IgD-negative memory B cell (primary cell): ENCODE results near the gene KDF1. TPM values are rescaled to one million over a fixed set of nuclear protein-coding genes. Genes with fewer than 3 reads are reported as not detected.

Source experiments
- H3K27ac Mint-ChIP-seq, 3 donors: one replicate each; pipeline ENCODE4 v1.8.0; 2020 to 2022; ENCODE audit warnings: mild to moderate bottlenecking in 3 of 3, mixed read lengths in 3 of 3, moderate library complexity in 1 of 3
- H3K27me3 Mint-ChIP-seq: one replicate; pipeline ENCODE4 v1.8.0; 2021; ENCODE audit warnings: mixed read lengths
- H3K36me3 Mint-ChIP-seq: one replicate; pipeline ENCODE4 v1.8.0; 2020; ENCODE audit warnings: mild to moderate bottlenecking, mixed read lengths
- H3K4me1 Mint-ChIP-seq, 3 donors: one replicate each; pipeline ENCODE4 v1.8.0; 2020 to 2022; ENCODE audit warnings: mixed read lengths in 3 of 3, mild to moderate bottlenecking in 1 of 3
- H3K4me3 Mint-ChIP-seq, 4 donors: one replicate each; pipeline ENCODE4 v1.8.0; 2020 to 2022; ENCODE audit warnings: mild to moderate bottlenecking in 4 of 4, mixed read lengths in 4 of 4, moderate library complexity in 3 of 4
- H3K9me3 Mint-ChIP-seq, 3 donors: one replicate each; pipeline ENCODE4 v1.8.0; 2020 to 2021; ENCODE audit warnings: mixed read lengths in 3 of 3, mild to moderate bottlenecking in 1 of 3
- polyA plus RNA-seq: library from polyadenylated mRNA; unstranded; fragments of 300-500 nt; fragmentation: Illumina TruSeq; gene quantifications from one replicate; pipeline ENCODE4 v1.2.3, GENCODE V29; 2021

The KDF1 gene
- polyA plus RNA-seq, 1 donor from 2014 or later: 2.9 TPM

DNA sequence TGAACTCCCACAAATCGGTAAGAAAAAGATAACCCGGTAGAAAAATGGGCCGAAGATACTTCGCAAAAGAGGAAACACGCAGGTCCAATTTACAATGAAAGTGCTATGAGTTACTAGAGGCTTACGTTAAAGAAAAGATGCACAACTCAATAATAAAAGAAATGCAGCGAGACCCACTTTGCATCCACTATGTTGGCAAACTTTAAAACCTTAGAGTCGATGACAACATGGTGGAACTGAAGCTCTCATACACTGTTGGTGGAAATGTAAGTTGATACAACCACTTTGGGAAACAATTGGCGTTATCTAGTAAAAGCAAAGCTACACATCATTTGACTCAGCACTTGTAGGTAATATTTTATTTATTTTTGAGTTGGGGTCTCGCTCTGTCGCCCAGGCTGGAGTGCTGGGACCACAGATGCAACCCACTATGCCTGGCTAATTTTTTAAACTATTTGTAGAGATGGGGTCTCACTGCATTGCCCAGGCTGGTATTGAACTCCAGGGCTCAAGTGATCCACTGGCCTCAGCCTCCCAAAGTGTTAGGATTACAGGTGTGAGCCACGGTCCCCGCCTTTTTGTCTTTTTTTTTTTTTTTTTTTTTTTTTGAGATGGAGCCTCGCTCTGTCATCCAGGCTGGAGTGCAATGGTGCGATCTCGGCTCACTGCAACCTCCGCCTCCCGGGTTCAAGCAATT, 59.3 kb downstream of the KDF1 start:
- H3K4me1 Mint-ChIP-seq: peaks cover 18 to 30% (median 25%) of the 10 kb centered on the region in 3 donors

DNA sequence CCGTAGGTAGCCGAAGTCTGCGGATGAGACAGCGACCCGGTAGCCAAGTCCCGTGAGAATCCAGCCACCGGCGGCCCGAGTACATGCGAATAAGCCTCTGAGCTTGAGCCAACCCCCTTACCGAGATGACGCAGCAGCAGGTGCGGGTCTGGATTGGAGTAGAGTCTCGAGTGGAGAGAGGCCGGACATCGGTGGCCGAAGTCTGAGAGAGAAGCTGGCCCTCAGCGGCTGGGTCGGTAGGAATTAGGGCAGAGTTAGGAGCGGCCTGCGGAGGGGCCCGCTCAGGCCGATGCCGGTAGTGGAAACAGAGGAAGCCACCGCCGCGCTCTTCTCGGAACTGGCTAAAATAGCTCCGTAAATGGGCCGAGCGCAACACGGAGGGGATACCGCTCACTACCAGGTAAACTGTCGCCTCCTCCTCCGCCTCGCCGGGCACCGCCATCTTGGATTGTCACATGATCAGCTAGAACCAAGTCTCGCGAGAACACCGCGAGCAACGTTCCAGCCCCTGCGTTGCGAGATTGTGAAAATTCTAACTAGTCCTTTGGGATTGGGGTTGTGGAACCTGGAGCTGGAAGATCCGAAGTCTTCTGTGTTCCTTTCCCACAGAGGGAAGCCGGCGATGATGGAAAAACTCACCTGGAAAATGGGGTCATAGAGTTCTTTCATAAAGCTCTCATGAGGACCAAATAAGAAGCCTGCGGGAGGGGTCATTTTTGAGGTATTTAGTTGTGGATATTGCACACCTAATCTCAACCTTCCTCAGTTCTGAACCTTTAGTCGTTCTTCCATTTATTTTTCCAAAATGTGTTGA, 60.1 kb downstream of the KDF1 start, which contains the start of gene GPATCH3:
Gene GPATCH3, minus strand, starts transcription at position 467 of the 814 bp plus-strand sequence. Its CDS starts 25 bp downstream, at position 442.
- Mint-ChIP-seq H3K36me3 (no peaks in the 10 kb centered on the region), H3K27me3 (no peaks in the 10 kb centered on the region), H3K4me3 (peak within 1 kb of the TSS; percentile 91 to 99 (median 98)), H3K4me1 (peaks cover 18 to 32% (median 25%) of the 10 kb centered on the region in 3 donors), H3K9me3 (no peaks in the 10 kb centered on the region), H3K27ac (peak within 1 kb of the TSS; percentile 72 to 100 (median 99))

More for the DNA sequence above, 59.3 kb downstream of the KDF1 start:
- Mint-ChIP-seq H3K4me3 (peak overlapping the region; percentile 91 to 99 (median 98)), H3K9me3 (no peaks in the 10 kb centered on the region), H3K27me3 (no peaks in the 10 kb centered on the region), H3K36me3 (no peaks in the 10 kb centered on the region), H3K27ac (peak overlapping the region; percentile 72 to 100 (median 99))

Other genes with a start within 250 kb of the KDF1 start
- gene PIGV, start 172.5 kb downstream of the KDF1 start, polyA plus RNA-seq: 10.6 TPM
- gene ZDHHC18, start 133.8 kb downstream of the KDF1 start, polyA plus RNA-seq: 4.3 TPM
- gene SFN, start 97.3 kb downstream of the KDF1 start, polyA plus RNA-seq: not detected
- 20.3 TPM for gene GPN2, start 70.2 kb downstream of the KDF1 start, polyA plus RNA-seq
- 22.1 TPM for gene GPATCH3, start 60.0 kb downstream of the KDF1 start, polyA plus RNA-seq
- not detected for gene NR0B2, start 46.5 kb downstream of the KDF1 start, polyA plus RNA-seq
- gene NUDC, start 38.7 kb downstream of the KDF1 start, polyA plus RNA-seq: 121 TPM
- gene TRNP1, start 33.2 kb upstream of the KDF1 start, polyA plus RNA-seq: not detected
- gene TENT5B, start 52.4 kb upstream of the KDF1 start, polyA plus RNA-seq: not detected
- 8.9 TPM for gene SLC9A1, start 194.7 kb upstream of the KDF1 start, polyA plus RNA-seq